Suprapubic skin (tissue), 4 donors: ENCODE data around the gene RERE. TPM values are rescaled to one million over a fixed set of nuclear protein-coding genes. Genes with fewer than 3 reads are reported as not detected.
"Not testable (repeated sequence)": the region's sequence is repeated elsewhere in the genome, so short reads cannot be mapped to it uniquely, and the experiment has no call there.

ENCODE experiments used
- DNase-seq, 2 donors: peaks; one replicate each; pipeline ENCODE4 v3.0.0-alpha.2; 2019; ENCODE audit warnings: low spot score in 2 of 2
- H3K27ac ChIP-seq: fragments of 200-600 bp; sonication (generic); one replicate; pipeline ENCODE4 v1.5.1; 2019
- H3K27me3 ChIP-seq: fragments of 200-600 bp; sonication (generic); one replicate; pipeline ENCODE4 v1.5.1; 2019
- H3K36me3 ChIP-seq: fragments of 200-600 bp; sonication (generic); one replicate; pipeline ENCODE4 v1.5.1; 2019
- H3K4me1 ChIP-seq: fragments of 200-600 bp; sonication (generic); one replicate; pipeline ENCODE4 v1.5.1; 2019
- H3K4me3 ChIP-seq: fragments of 200-600 bp; sonication (generic); one replicate; pipeline ENCODE4 v1.5.1; 2019; ENCODE audit warnings: mild to moderate bottlenecking
- H3K9me3 ChIP-seq: fragments of 200-600 bp; sonication (generic); one replicate; pipeline ENCODE4 v1.5.1; 2019
- CTCF ChIP-seq, 2 donors: fragments of 200-600 bp in 1 of 2; fragments of 450-650 bp in 1 of 2; sonication (generic) in 1 of 2; IDR thresholded peaks; one replicate each; pipeline ENCODE4 v1.5.1; 2016 to 2019; ENCODE audit warnings: antibody characterized with exemption in 2 of 2, mild to moderate bottlenecking in 1 of 2, moderate library complexity in 1 of 2
- EP300 ChIP-seq: sonication (generic); formaldehyde crosslinking; IDR thresholded peaks from one replicate; pipeline ENCODE4 v1.6.1; 2017; ENCODE audit warnings: antibody characterized with exemption
- POLR2A ChIP-seq, 2 donors: fragments of 450-650 bp; IDR thresholded peaks; one replicate each; pipeline ENCODE4 v1.6.1; 2017; ENCODE audit warnings: antibody characterized with exemption in 2 of 2, mild to moderate bottlenecking in 2 of 2, moderate library complexity in 2 of 2
- POLR2AphosphoS5 ChIP-seq, 3 donors: sonication (generic); formaldehyde crosslinking; IDR thresholded peaks; one replicate each; pipeline ENCODE4 v1.6.1; 2017; ENCODE audit warnings: antibody characterized with exemption in 3 of 3
- WGBS: methylation state at CpG from one replicate; pipeline ENCODE4 v1.1.5; 2018; 5-methylcytosine and 5-hydroxymethylcytosine counted together
- total RNA-seq, 4 donors: library from RNA; depleted of rRNA; stranded (reverse); fragments of >200 nt; gene quantifications; one replicate each; pipeline ENCODE4 v1.1.0, GENCODE V29; 2016

The RERE gene
- total RNA-seq, 4 donors from 2014 or later, result 43.4 to 113 (median 83.3) TPM

GRCh38 chr1:8625981-8626898 lies 191.2 kb downstream of the RERE start:
- no peaks in the 10 kb centered on the region for H3K36me3 ChIP-seq
- no peaks in the 10 kb centered on the region for H3K9me3 ChIP-seq
- TF ChIP-seq POLR2AphosphoS5 (IDR thresholded peaks at IDR 0.05) (no peak), EP300 (no peak), CTCF (IDR thresholded peaks at IDR 0.05) (no peak), POLR2A (IDR thresholded peaks at IDR 0.05) (no peak)
- no peak overlapping the region for H3K4me3 ChIP-seq
- no peak overlapping the region for H3K27ac ChIP-seq
- no peaks in the 10 kb centered on the region for H3K27me3 ChIP-seq
- no peak for DNase-seq
- WGBS, result 76% methylated on average over 4 of the region's 4 CpGs
- H3K4me1 ChIP-seq, result peaks cover 16% of the 10 kb centered on the region

DNA sequence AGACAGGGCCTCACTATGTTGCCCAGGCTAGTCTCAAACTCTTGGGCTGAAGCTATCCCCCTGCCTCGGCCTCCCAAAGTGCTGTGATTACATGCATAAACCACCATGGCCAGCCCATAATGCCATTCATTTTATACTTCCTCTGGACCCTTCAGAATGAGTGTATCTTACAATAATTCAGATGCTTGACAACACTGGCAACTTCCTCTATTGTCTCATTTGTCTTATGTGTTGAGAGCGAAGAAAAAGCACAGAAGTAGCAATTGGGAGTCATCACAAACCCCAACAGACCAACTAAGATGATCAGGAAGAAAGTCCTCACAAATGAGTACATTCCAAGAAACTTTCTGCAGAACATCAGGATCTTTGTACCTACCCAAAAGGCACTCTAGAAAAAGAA lies 191.9 kb downstream of the RERE start:
- 92% methylated on average over 2 of the region's 2 CpGs for WGBS
- no peak overlapping the region for H3K27ac ChIP-seq
- no peak overlapping the region for H3K4me3 ChIP-seq
- DNase-seq, result no peak
- no peaks in the 10 kb centered on the region for H3K9me3 ChIP-seq
- peaks cover 16% of the 10 kb centered on the region for H3K4me1 ChIP-seq
- no peaks in the 10 kb centered on the region for H3K27me3 ChIP-seq
- no peaks in the 10 kb centered on the region for H3K36me3 ChIP-seq
- TF ChIP-seq POLR2AphosphoS5 (IDR thresholded peaks at IDR 0.05) (no peak), EP300 (no peak), POLR2A (IDR thresholded peaks at IDR 0.05) (no peak), CTCF (IDR thresholded peaks at IDR 0.05) (no peak)

DNA sequence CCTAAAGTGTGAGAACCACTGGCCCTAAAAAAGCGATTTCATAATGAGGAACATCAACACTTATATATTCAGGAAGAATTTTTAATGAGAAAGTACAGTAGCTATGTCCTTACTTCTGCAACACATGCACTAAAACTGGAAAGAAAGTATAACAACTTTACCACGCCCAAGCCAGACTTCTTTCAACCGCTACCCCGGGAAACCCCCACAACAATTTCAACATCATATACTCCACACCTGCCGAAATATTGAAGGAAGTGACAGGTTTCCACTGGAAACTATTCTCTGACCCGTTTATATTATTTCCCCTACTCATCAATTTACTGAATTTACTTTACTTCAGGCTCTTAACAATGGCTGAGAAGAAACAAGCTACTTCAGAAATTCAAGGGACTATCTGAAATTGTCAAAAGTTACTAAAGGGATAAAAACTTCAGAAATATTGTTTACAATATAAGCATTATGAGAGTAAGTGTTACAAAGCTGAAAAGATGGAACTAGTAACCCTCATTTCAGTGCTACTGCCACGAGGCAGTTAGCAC lies 193.7 kb downstream of the RERE start:
- DNase-seq, H3K27ac ChIP-seq, H3K9me3 ChIP-seq, H3K4me3 ChIP-seq, H3K27me3 ChIP-seq, H3K36me3 ChIP-seq: not testable (repeated sequence)
- H3K4me1 ChIP-seq, result peaks cover 10% of the 10 kb centered on the region
- 56% methylated on average over 7 of the region's 7 CpGs for WGBS

- H3K27ac ChIP-seq, H3K36me3 ChIP-seq, H3K9me3 ChIP-seq, H3K27me3 ChIP-seq, H3K4me1 ChIP-seq, H3K4me3 ChIP-seq, DNase-seq: not testable (repeated sequence)
- 83% methylated on average over 2 of the region's 2 CpGs for WGBS
These were observed 195.6 kb downstream of the RERE start for GRCh38 chr1:8621785-8622348.

GRCh38 chr1:8621034-8621582 lies 196.3 kb downstream of the RERE start:
- H3K4me1 ChIP-seq, H3K27me3 ChIP-seq, DNase-seq, H3K27ac ChIP-seq, H3K4me3 ChIP-seq, H3K9me3 ChIP-seq, H3K36me3 ChIP-seq: not testable (repeated sequence)
- WGBS, result 84% methylated on average over 9 of the region's 9 CpGs

DNA sequence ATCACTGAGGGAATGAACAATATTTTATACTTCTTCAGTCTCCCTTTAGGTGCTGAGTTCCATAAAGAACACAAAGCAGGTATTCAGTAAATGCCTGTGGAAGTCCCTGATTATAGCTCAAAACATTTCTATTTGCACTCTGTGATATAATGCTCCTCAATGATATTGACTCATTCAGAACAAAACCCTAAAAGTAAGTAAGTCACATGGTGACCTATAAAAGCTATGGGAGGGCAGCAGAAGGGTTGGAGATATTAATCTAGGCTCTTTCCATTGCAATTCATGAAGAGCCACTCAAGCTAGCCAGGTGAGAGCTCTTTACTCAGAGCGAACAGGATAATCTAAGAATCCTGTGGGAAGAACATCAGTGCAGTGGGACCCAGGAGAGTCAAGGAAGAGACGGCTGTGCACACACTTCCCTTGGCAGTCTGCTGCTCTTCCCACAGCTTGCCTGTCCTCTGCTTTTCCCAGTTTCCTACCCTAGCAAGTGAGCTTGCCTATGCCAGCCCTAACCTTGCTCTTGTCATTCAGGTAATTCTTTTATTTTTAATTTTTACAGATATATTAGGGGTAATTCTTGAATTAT lies 197.4 kb downstream of the RERE start:
- not testable (repeated sequence) for DNase-seq, H3K36me3 ChIP-seq, H3K4me3 ChIP-seq, H3K27ac ChIP-seq, H3K27me3 ChIP-seq, H3K4me1 ChIP-seq, H3K9me3 ChIP-seq
- WGBS, result 81% methylated on average over 2 of the region's 2 CpGs

DNA sequence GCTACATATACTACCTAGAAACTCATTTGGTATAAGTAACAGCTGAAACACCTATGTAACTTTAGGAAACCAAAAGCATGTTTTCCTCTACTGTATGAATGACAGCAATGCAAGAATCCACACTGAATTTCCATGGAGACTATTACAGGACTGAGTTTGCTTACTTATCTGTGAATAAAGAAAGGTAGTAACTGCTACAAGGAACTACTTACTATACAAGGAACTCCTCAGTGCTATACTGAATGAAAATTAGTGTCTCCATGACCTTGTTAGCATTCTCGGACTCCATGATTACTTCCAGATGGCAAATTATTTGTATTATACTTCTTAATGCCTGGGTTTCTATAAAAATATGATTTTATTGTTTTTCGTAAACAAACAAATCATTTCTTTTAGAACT lies 198.0 kb downstream of the RERE start:
- H3K4me1 ChIP-seq, H3K27ac ChIP-seq, DNase-seq, H3K27me3 ChIP-seq, H3K9me3 ChIP-seq, H3K36me3 ChIP-seq, H3K4me3 ChIP-seq: not testable (repeated sequence)
- WGBS, result 59% methylated on average over 2 of the region's 2 CpGs

DNA sequence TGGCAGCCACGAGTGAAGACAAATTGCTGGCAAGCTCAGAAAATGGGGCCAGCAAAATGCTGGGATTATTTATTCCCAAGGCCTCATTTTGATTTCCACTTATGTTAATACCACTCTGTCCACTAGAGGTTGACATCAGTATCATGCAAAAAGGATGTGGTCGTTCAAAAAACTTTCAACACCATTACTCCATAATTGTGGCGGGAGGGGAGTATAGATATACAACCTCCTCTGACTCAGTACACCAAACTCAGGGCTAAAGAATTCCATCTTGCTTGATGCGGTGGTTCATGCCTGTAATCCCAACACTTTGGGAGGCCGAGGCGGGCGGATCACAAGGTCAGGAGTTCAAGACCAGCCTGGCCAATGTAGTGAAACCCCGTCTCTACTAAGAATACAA lies 200.6 kb downstream of the RERE start:
- not testable (repeated sequence) for H3K4me1 ChIP-seq, H3K9me3 ChIP-seq, H3K4me3 ChIP-seq, H3K27ac ChIP-seq, H3K27me3 ChIP-seq, H3K36me3 ChIP-seq, DNase-seq
- WGBS, result 94% methylated on average over 8 of the region's 8 CpGs

GRCh38 chr1:8611634-8612515 lies 205.6 kb downstream of the RERE start:
- H3K27ac ChIP-seq, H3K9me3 ChIP-seq, H3K4me3 ChIP-seq, H3K4me1 ChIP-seq, H3K36me3 ChIP-seq, H3K27me3 ChIP-seq, DNase-seq: not testable (repeated sequence)
- 64% methylated on average over 3 of the region's 3 CpGs for WGBS
